GM21825 (cell line): ENCODE measurements around the gene MGMT.
A peak's percentile ranks its signal among the peaks of the same experiment; 100 is the strongest.

Experiments used
- ATAC-seq: cut with Tn5 transposase; IDR thresholded peaks from one replicate; pipeline ENCODE4 v1.9.1; 2021; ENCODE audit warnings: mild to moderate bottlenecking, moderate library complexity; ENCODE audit not compliant: unreplicated experiment

Gene MGMT

GRCh38 chr10:129450391-129450790 is 16.6 kb upstream of the MGMT start:
- no peak for ATAC-seq

GRCh38 chr10:129455625-129456024 is 11.4 kb upstream of the MGMT start:
- ATAC-seq: no peak

- ATAC-seq: no peak
These were observed 7.1 kb upstream of the MGMT start for GRCh38 chr10:129459762-129460539.

DNA sequence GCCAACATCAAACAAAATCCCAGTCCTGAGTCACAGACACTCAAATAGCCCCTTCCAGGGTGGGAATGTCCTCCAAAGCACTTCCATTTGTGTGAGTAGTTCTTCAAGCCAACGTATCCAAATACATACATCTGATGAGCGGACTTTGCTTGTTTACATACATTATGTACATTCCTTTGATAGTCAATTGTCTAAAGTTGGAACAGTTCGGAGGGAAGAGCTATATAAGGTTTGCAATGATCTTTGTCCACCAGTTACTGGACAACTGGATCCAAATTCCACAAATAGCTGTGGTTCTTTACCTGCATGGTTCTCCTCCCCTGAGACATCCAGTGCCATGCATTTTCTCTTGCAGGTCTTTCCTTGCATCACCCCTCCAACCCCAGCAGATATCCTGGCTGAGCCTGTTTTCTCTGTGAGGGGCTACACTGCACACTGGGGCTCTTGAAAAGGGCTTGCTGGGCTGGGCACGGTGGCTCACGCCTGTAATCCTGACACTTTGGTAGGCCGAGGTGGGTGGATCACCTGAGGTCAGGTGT is 4.7 kb upstream of the MGMT start:
- no peak for ATAC-seq

GRCh38 chr10:129464251-129464650 is 2.8 kb upstream of the MGMT start:
- no peak for ATAC-seq

DNA sequence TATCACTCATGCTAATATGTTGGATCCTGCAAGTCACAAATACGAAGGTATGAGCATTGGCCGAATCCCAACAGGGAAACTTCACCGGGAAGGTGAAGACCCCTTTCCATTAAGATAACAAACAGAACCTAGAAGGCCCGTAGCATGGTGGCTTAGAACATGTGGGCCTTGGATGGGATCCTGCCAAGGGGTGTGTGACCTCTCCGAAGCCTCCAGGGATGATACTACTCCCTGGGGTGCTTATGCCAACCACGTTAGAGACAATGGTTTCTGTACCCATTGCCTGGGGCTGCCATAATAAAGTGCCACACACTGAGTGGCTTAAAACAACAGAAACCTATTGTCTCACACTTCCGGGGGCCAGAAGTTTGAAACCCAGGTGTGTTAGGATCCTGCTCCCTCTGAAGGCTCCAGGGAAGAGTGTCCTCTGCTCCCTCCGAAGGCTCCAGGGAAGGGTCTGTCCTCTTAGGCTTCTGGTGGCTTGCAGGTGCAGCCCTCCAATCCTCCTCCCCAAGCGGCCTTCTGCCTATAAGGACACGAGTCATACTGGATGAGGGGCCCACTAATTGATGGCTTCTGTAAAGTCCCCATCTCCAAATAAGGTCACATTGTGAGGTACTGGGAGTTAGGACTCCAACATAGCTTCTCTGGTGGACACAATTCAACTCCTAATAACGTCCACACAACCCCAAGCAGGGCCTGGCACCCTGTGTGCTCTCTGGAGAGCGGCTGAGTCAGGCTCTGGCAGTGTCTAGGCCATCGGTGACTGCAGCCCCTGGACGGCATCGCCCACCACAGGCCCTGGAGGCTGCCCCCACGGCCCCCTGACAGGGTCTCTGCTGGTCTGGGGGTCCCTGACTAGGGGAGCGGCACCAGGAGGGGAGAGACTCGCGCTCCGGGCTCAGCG is 992 bp upstream of the MGMT start:
- ATAC-seq: peak; percentile 2

DNA sequence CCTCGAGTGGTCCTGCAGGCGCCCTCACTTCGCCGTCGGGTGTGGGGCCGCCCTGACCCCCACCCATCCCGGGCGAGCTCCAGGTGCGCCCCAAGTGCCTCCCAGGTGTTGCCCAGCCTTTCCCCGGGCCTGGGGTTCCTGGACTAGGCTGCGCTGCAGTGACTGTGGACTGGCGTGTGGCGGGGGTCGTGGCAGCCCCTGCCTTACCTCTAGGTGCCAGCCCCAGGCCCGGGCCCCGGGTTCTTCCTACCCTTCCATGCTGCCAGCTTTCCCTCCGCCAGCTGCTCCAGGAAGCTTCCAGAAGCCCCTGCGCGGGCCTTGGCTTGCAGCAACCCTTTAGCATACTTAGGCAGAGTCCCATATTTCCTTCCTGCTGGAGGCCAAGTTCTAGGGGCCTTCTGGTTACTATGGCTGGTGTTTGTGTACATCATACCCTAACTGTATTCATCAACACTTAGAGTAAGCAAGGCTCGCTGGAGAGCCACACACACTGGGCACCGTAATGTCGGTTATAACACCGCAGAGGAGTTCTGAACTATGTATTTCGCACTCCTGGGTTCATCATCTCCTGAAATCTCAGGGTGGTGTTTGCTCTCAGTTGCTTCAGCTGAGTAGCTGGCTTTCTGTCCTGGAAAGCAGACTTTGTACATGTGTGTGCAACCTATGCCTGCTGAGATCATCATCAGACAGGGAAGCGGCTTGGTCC is 471 bp downstream of the MGMT start:
- ATAC-seq: no peak

GRCh38 chr10:129468187-129468586 is 1.1 kb downstream of the MGMT start:
- ATAC-seq: no peak

- no peak for ATAC-seq
These were observed 3.2 kb downstream of the MGMT start for GRCh38 chr10:129470103-129470851.

GRCh38 chr10:129471447-129472175 is 4.6 kb downstream of the MGMT start:
- ATAC-seq: no peak

GRCh38 chr10:129472696-129473555 is 5.9 kb downstream of the MGMT start:
- peak; percentile 54 for ATAC-seq

- ATAC-seq: no peak
These were observed 7.6 kb downstream of the MGMT start for GRCh38 chr10:129474642-129475041.

DNA sequence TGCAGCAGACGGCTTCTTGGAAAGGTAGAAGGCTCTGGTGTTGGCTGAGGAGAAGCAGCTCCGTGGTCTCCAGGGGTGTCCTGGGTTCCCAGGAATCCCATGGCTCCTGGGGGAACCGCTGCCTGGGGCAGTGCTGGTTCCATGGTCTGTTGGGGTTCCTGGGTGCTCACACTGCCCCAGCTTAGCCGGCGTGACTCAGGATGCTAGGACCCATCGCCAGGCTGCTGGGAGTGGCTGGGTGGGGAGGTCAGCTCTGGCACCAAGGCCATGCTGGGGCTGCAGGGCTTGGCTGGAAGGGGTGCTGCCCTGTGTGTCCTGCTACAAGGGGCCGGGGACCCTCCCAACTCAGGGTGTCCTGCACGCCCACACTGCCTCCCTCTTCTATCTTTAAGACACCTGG is 9.4 kb downstream of the MGMT start:
- ATAC-seq: no peak

- no peak for ATAC-seq
These were observed 10.0 kb downstream of the MGMT start for GRCh38 chr10:129477051-129477450.

GRCh38 chr10:129481641-129482040 is 14.6 kb downstream of the MGMT start:
- no peak for ATAC-seq

DNA sequence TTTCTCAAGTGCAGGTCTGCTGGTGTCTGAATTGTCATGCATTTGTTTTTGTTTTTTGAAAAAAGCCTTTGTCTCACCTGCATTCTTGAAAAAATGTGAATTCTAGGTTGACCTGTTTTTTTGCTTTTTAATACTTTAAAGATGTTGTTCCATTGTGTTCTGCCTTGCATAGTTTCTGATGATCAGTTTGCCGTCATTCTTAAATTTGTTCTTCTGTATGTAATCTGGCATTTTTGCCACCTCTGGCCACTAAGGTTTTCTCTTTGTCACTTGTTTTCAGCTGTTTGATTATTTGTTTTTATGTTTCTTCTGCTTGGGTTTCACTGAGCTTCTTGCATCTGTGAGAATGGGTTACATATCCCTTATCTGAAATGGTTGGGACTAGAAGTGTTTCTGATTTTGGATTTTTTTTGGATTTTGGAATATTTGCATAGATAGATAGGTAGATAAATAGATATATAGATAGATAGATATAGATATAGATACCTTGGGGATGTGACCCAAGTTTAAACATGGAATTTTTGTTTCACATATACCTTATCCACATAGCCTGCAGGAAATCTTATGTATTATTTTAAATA is 16.5 kb downstream of the MGMT start:
- no peak for ATAC-seq

DNA sequence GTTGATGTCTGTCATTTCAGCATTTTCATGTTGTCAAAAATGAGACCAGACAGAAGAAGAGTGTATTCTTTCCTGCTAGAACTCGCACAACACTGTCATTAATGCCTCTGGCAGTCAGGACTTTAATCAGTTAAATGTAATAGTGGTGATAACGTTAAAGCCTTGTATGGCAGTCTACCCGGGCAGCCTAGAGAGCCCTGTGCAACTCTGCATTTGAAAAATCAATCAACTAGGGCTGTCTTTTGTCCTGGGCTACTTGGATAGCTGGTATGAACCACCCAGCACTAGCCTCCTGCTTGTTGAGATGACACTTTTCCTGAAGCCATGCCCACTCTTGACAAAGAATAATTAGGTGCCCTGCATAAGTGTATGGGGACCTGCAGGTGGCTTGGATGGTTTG is 19.8 kb downstream of the MGMT start:
- no peak for ATAC-seq

GRCh38 chr10:129491123-129491734 is 24.2 kb downstream of the MGMT start:
- no peak for ATAC-seq
